Activated CD4-positive, alpha-beta T cell treated with anti-CD3 and anti-CD28 coated beads, Interleukin-2, amount 50 U/mL, for 4 hours (primary cell): ENCODE data around the gene MSGN1.
"Not testable (repeated sequence)": the region's sequence is repeated elsewhere in the genome, so short reads cannot be mapped to it uniquely, and the experiment has no call there.

Source experiments
- DNase-seq, 2 experiments: peaks; one replicate each; pipeline ENCODE4 v3.0.0-alpha.2; 2020

Gene MSGN1

GRCh38 chr2:17805717-17806363 lies 10.4 kb upstream of the MSGN1 start:
- DNase-seq, result no peak

- DNase-seq, result no peak
Measured at GRCh38 chr2:17813010-17813741, 3.1 kb upstream of the MSGN1 start.

- DNase-seq, result no peak
Measured at GRCh38 chr2:17813742-17814473, 2.4 kb upstream of the MSGN1 start.

GRCh38 chr2:17814601-17815000 lies 1.7 kb upstream of the MSGN1 start:
- no peak for DNase-seq

GRCh38 chr2:17815468-17816184 lies 634 bp upstream of the MSGN1 start:
- no peak for DNase-seq

- DNase-seq, result no peak
Measured at GRCh38 chr2:17818235-17818815, 2.1 kb downstream of the MSGN1 start.

- DNase-seq, result no peak
Measured at GRCh38 chr2:17821080-17821479, 4.8 kb downstream of the MSGN1 start.

GRCh38 chr2:17821535-17822444 lies 5.5 kb downstream of the MSGN1 start:
- DNase-seq, result no peak

- no peak for DNase-seq
Measured at GRCh38 chr2:17822445-17823117, 6.3 kb downstream of the MSGN1 start.

- not testable (repeated sequence) for DNase-seq
Measured at GRCh38 chr2:17823646-17824045, 7.4 kb downstream of the MSGN1 start.

GRCh38 chr2:17827316-17827715 lies 11.1 kb downstream of the MSGN1 start:
- no peak for DNase-seq

GRCh38 chr2:17827785-17828184 lies 11.5 kb downstream of the MSGN1 start:
- DNase-seq, result no peak

GRCh38 chr2:17830053-17831034 lies 14.1 kb downstream of the MSGN1 start:
- DNase-seq, result no peak

- DNase-seq, result no peak
Measured at GRCh38 chr2:17835516-17835915, 19.3 kb downstream of the MSGN1 start.

GRCh38 chr2:17839959-17840358 lies 23.7 kb downstream of the MSGN1 start:
- DNase-seq, result no peak

- DNase-seq, result no peak
Measured at GRCh38 chr2:17843457-17843856, 27.2 kb downstream of the MSGN1 start.

- DNase-seq, result no peak
Measured at GRCh38 chr2:17845806-17846205, 29.5 kb downstream of the MSGN1 start.

- DNase-seq, result no peak
Measured at GRCh38 chr2:17846676-17847075, 30.4 kb downstream of the MSGN1 start.

GRCh38 chr2:17847236-17847635 lies 31.0 kb downstream of the MSGN1 start:
- no peak for DNase-seq

GRCh38 chr2:17849275-17849674 lies 33.0 kb downstream of the MSGN1 start:
- DNase-seq, result no peak
